NCI-H2029 (cell line): ENCODE results near the gene WNT3A.

ENCODE experiments used
- DNase-seq: peaks from one replicate; lab custom pipeline; 2025; lab: John Stamatoyannopoulos, UW

Gene WNT3A

DNA sequence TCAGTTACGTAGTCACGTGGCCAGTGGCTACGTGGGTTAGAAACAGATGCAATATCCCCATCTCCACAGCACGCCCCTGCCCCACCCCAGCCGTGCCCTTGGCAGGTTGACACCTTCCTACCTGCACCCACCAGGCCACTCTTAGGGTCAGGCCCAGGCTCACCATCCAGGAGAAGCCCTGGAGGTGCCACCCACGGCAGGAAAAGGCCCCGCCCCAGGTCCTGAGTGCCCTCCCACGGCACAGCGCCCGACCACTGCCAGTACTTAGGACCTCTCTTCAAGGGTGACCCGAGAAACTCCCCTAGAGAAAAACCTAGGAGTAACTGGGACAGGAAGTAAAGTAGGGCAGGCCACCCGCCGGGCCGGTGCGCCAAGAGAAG lies 94.8 kb downstream of the WNT3A start:
- DNase-seq: no peak

DNA sequence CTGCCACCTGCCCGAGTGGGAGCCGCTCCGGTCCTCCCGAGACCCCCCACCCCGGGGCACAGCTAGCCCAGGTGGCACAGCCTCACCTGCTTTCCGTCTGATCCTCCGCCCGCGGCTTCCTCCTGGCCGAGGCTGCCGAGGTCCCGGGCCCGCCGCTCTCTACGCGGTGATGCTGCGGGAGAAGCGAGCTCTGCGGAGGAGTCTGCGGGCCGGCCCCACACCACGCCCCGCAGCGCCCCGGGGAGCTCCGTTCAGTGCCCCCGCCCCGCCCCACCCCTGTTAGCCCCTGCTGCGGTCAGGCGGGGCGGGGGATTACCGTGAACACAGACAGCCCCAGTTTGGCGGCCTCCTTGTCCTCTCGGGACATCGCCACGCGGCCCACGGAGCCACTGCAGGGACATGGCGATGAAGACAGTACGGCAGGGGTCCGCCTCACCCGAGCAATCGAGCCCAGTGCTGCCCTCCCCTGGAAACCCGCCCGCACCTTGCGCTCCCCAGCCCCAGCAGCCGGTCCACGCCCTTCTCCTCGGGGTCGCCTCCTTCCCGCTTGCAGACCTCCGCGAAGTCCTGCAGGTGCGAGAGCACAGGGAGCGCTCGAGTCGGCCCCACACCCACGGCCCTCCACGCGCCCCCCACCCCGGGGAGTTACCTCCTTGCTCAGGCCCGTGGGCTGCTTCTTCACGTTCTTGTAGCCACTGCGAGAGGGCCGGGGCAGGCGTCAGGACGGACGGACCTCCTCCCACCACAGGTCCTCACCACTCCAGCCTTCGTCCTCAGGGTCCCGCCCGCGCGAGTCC lies 95.4 kb downstream of the WNT3A start:
- no peak for DNase-seq

DNA sequence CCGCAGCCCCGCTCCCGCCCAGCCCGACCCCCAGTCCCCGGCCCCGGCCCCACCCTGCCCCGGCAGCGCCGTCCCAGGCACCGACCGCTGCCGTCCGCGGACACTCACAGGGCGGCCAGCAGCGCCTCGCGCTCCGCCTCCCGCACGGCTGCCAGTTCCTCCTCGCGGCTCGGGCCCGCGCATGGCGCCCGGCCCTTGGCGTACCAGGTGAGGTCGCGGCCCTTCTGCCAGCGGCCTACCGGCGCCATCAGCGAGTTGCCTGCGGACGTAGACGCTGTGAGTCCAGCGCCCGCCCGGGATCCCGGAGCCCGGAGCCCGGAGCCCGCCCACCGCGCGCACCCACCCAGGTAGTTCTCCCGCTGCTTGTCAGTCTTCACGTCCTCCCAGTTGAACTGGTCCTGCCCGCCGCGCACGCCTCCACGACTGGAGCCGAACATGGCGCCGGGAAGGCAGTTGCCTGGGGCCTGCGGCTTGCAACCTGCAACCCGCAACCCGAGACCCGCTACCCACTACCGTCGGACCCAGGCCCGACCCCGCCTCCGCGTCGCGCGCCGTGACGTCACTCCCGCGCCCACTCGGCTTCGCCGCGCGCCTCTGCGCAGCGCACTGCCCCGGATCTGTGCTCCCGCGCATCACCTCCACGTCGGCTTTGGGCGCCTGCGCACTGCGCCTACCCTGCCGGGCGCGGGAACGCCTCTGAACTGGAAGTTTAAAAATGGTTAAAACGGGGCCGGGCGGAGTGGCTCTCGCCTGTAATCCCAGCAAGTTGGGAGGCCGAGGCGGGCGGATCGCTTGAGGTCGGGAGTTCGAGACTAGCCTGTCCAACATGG lies 96.2 kb downstream of the WNT3A start, which contains the start of gene C1orf35:
Gene C1orf35, minus strand, starts transcription at position 535 of the 830 bp plus-strand sequence. Its CDS starts 98 bp downstream, at position 437.
- peak; percentile 88 for DNase-seq

DNA sequence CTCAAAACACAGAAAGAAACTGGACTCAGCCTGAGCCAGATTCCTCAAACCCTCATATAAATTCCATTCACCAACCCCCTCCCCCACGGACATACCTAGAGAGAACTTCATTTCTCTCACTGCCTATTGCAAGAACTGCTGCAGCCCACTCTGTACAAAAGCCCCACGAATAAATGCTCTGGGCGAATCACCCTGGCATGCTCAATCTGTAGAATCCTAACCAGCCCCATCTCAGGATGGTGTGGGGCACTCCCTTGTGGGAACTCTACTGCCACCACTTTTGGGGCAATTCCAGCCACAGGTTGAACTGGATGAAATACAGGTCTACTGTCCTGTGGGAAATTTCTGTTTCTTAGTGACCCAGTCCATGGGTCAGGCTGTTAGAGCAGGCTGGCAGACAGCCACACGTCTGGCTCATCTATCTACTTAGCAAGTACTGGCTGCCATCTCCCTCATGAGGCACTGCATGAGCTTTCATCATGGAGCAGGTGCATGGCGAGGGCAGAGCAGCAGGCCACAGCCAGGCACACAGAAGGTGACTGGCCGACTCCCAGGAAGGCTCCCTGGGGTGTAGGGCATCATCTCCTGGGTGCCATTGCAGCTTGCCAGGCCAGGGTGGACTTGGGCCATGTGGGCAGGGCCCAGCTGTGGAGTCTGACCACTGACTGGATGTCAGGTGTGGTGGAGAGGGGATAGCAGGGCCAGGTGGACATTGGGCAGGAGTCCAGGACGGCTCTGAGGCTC lies 97.9 kb downstream of the WNT3A start:
- no peak for DNase-seq

DNA sequence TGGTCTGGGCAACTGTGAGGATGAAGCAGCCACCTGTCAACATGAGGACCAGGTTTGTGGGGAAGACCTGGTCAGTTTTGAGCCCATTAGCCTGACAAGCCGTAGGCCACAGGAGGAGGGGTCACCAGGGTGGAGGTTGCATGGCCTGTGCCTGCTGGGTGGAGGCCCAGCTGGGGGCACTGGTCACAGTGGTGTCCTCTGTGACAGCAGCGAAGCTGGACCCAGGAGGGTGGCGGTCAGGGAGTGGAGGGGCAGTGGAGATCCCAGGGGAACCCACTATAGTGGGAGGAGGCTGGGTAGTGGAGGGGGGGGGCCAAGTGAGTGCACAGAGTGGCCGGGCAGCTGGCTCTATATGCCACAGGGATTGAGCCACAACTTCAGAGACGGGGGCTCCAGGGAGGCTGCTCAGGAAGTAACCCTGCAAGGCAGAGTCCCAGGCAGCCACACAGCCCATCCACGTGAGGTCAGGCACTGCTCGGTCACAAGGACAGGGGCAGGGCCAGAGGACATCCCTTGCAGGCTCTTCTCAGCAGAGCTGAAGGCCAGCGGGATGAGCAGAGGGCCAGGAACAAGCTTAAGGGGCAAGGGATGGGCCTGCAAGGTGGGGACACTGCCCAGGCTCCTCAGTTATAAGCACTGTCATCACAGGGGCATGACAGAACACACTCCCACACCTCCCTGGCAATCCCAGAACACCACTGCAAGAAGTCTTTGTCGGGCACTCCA lies 98.6 kb downstream of the WNT3A start:
- no peak for DNase-seq

DNA sequence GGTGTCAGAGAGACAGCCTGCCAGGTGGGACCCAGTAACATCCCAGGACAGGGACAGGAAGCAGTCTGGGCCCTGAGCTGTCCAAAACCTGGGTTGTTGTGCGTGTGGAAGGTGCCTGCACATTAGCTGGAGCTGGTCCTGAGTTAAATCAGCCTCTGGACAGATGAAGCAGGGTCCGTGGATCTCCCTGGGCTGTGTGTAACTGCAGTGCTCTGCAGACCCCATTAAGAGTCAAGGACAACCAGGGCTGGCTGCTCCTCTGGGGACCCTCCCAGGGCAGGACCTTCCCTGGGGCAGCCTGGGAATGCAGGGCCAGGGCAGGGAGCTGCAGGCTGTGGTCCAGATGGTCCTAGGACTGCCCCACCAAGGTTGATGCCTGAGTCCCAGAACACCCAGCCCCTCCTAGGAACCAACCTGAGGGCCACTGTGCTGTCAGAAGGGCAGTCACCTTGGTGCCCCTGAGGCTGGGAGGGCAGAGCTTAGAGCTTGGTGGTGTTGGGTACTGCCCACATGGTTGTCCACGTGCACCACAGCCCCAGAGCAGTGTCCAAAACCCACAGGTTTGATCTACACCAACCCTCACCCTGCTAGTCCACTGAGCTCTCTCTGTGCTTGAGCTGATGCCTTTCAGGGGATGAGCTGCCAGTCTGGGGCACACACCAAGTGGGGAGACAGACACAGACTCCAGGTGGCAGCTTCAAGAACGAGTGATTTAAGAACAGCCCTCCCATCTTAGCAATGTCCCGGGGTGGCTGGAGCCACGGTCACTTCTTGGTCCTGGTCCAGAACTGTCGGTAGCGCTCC lies 99.4 kb downstream of the WNT3A start:
- DNase-seq: no peak

DNA sequence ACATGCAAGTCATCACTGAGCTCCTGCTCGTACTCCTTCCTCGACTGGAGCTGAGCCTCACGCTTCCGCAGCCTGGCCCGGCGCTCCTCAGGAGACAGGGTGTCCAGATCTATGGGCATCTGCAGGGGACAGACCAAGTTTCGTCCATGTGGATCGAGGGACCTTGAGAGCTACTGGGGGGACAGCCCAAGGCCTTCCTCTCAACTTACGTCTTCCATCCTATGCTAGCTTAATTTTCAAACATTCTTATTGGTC lies 99.9 kb downstream of the WNT3A start:
- DNase-seq: no peak

DNA sequence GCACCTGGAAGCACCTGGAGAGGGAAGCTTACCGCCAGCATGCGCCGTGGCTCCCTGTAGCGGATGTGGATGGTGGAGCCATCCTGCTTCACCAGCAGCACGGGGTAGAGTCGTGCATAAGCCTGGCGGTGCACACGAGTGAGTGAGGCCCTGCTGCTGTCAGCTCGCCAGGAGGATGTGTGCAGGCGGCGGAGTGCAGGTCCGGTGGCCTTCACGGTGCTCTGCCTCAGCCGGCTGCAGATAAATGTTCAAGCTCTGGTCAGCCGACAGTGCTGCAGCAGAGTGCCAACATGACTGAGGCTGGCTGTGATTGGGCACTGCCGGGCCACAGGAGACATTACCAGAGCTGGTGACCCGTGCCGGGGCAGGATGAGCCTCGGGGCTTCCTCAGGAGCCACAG lies 100.8 kb downstream of the WNT3A start:
- DNase-seq: no peak

DNA sequence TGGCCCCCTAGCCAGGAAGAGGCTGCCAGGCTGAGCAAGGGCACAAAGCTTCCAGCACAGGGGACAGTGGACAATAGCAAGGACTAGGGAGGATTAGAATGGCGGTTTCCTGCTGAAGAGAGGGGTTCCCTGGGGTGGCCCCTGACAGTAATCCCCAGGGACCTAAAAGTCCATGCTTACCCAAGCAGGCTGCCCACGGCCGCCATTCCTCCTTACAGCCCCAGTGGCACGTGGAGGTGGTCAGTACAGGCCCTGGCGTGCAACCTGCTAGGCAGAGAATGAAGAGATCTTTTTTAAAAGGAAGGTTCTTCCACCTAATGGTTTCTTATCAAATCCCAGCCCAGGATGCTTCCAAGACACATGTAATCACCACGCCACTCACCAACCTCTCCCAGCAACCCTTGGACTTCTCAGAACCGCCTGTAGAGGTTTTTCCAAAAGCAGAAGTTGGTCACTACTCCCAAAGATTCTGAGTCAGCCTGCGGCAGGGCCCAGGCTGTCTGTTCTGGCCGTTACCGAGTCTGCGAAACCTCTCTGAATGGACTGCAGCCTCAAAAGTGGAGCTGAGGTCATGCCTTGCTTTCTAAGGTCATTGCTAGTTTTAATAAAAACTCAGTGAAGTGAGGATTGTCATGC lies 101.4 kb downstream of the WNT3A start:
- DNase-seq: no peak

DNA sequence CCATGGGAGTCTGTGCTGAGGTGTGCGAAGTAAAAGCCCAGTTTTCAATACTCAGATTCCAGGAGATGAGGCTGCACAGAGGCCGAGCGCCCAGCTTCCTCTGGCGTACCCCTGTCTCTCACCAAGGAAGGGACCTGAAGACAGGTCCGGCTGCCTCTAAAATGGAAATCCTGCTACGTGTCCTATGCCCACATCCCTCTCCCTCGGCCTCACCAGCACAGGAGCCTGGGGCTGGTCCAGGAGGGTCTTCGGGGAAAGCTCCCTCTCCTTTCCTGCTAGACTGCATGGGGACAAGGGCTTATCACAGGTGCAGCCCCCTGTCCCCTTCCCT lies 101.9 kb downstream of the WNT3A start:
- no peak for DNase-seq

DNA sequence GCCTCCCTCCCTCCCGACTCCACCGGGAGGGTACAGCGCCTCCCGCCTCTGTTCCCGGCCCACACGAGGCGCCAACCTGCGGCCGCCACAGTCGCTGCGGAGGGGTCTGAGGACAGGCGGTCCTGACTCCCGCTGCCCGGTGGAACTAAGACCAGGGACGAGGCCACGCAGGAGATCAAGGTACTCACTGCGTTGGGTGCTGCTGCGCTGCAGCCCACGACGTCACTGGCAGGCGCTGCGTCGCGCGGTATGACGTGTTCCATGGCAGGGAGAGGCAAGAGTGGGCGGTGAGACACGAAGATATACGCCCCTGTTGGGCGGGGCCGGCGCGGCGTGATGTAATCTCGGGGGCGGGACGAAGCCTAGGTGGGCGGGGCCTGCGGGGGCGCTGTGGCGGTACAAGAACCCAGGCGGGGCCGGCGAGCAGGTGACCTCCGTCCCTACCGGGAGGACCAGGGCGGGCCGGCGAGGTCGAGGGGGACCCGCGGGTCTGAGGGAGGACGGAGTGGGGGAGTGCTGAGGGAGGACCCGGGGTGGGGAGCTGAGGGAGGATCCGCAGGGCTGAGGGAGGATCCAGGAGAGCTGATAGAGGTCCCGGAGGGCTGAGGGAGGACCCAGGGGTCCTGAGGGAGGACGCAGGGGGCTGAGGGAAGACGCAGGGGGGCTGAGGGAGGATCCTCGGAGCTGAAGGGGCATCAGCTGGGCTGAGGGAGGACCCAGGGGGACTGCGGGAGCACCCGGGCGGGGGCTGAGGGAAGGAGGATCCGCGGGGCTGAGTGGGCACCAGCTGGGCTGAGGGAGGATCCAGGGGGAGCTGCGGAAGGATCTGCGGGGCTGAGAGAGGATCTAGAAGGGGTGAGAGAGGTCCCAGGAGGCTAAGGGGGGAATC lies 102.5 kb downstream of the WNT3A start, which contains the start of gene MRPL55:
Gene MRPL55, minus strand, starts transcription at position 227 of the 889 bp plus-strand sequence. CDS start 1,039 bp downstream, outside the sequence.
- DNase-seq: peak; percentile 86

DNA sequence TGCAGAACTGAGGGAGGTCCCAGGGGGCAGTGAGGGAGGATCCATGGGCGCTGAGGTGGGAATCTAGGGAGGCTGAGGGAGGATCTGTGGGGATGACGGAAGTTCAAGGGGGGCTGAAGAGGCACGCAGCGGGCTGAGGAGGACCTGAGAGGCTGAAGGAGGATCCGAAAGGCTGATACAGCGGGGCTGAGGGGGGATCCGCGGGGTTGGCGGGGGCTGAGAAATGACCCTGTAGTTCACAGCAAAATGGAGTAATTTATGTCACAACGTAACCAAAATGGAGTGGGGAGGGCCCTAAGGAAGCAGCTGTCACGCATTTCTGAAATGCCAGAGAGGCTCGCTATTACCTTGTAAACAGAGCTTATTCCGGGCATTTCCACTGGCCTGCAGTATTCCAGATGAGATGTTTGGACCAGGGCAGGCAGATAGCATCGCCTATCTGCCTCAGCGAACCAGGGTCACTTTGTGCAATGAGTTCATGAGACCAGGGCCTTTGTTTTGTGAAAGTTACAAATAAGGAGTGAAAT lies 103.2 kb downstream of the WNT3A start:
- DNase-seq: no peak

DNA sequence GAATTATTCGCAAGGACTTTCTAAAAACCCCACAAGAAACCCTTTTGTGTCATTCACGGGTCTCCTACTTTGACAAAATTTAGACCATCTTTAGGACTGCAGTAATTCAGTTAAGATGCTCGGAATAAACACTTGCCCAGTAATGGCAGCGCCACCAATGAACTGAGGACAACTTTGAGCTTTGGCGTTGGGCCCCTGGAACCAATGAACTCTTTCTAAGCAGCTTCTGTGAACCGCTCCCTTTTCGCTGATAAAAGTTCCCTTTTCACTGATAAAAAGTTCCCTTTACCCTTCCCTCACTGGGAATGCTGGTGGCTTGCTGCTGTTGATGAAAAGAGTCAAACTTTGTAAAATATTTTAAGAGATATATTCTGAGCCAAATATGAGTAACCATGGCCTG lies 103.8 kb downstream of the WNT3A start:
- DNase-seq: no peak
